AG09309 (cell line): ENCODE data around the gene AGPAT2.

Experiments used
- DNase-seq: peaks from one replicate; pipeline ENCODE4 v3.0.0-alpha.2; 2010; ENCODE audit warnings: low read depth
- H3K4me3 ChIP-seq: 2 replicates; pipeline ENCODE4 v1.5.1; 2011; ENCODE audit warnings: mild to moderate bottlenecking, low read depth, low read length, moderate library complexity; ENCODE audit not compliant: control insufficient read depth
- TF ChIP-seq, protein P1 (sequence below): IDR thresholded peaks from 2 replicates; pipeline ENCODE4 v1.5.1; 2011; ENCODE audit warnings: mild to moderate bottlenecking, low read depth, low read length, inconsistent platforms; ENCODE audit not compliant: insufficient read depth, control insufficient read depth; ENCODE audit errors: missing control alignments

AGPAT2 gene

DNA sequence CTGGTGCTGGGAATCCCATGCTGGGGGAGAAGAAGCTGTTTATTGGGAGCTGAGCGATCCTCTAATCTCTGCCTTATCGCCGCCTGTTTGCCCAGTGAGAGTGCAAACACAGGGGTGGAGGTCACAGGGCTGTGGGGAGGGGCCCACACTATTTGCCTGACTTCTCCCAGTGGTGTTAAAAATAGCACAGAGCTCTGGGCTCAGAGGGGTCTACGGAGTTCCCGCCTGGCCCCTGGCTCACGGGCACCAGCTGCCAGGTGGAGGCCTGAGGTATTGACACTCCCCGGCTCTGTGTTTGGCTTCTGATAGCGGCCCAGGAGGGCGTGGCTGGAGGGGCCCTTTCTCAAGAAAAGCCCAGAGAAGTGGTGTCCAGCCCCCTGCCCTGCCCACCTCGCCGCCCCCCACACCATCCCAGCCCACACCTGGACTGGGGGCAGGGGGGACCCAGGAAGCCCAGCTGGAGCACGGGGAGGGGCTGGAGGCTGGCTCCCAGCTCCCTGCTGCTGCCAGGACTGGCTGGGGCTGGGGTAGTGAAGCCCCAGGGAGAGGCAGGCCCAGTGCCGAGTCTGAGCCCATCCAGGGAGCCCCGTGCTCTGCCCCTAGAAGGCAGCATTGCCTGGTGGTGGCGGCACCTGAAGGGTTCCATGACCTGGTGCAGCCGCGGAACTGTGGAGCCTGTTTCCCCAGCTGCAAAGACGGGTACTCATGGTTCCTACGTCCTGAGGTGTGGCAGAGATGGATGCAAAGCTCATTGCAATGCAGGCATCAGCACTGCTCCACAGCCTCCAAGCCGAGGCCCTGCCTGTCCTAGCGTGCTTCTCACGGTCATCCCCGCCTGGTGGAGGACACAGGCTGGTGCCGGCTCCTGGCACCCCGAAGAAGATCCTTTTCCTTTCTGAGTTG lies 60.3 kb downstream of the AGPAT2 start:
- no peak for DNase-seq
- TF ChIP-seq, protein P1, sequence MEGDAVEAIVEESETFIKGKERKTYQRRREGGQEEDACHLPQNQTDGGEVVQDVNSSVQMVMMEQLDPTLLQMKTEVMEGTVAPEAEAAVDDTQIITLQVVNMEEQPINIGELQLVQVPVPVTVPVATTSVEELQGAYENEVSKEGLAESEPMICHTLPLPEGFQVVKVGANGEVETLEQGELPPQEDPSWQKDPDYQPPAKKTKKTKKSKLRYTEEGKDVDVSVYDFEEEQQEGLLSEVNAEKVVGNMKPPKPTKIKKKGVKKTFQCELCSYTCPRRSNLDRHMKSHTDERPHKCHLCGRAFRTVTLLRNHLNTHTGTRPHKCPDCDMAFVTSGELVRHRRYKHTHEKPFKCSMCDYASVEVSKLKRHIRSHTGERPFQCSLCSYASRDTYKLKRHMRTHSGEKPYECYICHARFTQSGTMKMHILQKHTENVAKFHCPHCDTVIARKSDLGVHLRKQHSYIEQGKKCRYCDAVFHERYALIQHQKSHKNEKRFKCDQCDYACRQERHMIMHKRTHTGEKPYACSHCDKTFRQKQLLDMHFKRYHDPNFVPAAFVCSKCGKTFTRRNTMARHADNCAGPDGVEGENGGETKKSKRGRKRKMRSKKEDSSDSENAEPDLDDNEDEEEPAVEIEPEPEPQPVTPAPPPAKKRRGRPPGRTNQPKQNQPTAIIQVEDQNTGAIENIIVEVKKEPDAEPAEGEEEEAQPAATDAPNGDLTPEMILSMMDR: peak; percentile 3
- H3K4me3 ChIP-seq: no peak overlapping the region

DNA sequence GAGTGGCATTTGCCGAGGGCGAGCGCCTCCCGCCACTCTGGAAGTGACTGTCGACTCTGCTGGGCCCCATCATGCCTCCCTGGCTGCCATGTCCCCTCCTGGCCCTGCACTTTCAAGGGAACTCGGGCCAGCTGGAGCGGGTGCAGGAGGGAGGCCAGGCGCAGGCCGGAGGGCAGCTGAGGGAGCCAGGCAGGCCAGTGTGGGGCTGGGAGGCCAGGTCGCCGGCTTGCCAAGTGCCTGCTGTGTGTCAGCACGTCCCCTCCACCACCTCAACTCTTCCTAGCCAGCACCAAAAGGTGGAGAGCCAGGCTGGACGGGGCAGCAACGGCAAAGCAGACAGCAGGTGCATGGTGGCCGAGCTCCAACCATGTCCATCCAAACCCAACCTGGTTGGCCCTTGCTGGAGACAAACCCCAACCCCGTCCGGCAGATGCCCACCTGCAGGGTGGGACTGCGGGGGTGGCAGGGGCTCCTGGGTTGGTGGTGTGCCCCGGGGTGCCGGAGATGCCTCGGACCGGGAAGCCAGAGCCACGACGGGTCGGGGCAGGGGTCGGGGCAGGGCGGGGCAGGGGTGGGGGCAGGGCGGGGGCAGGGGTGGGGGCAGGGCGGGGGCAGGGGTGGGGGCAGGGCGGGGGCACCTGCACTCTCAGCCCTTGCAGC lies 61.1 kb downstream of the AGPAT2 start:
- TF ChIP-seq, protein P1: no peak
- no peak for DNase-seq
- H3K4me3 ChIP-seq: no peak overlapping the region

GRCh38 chr9:136625101-136626065 lies 61.9 kb downstream of the AGPAT2 start:
- no peak for DNase-seq

DNA sequence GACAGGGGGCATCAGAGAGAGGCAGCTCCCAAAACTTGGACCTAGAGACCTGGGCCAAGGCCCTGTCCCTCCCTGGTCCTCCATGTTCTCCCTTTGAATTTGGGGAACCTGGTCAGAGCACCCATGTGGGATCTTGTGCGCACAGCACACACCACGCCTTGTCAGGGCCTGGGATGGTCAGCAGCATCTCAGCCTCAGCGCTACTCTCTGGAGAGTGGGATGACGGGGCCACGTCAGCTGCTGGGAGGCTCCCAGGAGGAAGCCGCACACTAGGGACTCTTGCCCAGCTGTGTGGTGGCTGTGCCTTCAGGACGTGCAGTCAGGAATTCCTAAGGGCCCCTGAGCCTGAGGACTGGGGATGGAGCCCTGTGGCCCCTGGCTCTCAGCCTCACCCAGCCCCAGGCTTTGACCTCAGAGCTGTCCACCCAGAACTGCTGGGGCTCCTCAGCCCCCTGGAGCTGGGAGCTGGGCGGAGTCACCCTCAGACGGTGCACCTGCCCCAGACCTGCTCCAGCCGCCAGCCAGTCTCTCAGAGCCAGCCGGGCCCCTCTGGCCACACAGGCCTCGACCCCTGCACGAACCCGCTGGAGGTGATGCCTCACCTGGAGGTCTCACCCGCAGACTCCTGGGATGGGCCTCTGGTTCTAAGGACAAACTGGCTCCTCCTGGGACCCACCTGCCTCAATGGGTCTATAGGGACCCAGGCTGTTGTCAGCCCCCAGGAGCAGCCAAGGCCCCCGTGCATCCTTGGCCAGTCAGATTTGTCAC lies 62.9 kb downstream of the AGPAT2 start:
- no peak overlapping the region for H3K4me3 ChIP-seq
- no peak for DNase-seq
- TF ChIP-seq, protein P1: no peak

More at GRCh38 chr9:136625101-136626065, 61.9 kb downstream of the AGPAT2 start:
- TF ChIP-seq, protein P1: peak; percentile 69
- H3K4me3 ChIP-seq: no peak overlapping the region

DNA sequence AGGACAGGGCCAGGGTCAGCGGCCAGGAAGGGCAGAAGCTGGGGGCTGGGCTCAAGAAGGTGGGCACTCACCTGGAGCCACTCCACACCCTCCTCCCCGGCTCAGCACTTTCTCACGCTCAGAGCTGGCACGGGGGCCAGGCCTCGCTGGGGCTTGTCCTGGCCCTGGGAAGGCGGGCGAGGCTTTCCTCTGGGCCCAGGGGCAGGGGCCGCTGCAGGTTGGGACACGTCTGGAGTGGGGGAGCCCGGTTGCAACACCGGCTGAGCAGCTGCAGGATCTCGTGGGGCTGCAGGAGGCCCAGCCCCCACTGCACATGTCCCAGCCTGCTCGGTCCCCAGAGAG lies 63.4 kb downstream of the AGPAT2 start:
- no peak for DNase-seq

More for the DNA sequence above, 63.4 kb downstream of the AGPAT2 start:
- H3K4me3 ChIP-seq: no peak overlapping the region
- TF ChIP-seq, protein P1: no peak
